GM23338 (cell line): ENCODE data around the gene SMYD3. TPM values are rescaled to one million over a fixed set of nuclear protein-coding genes. Genes with fewer than 3 reads are reported as not detected.

Experiments
- ATAC-seq: fragments of 200-7000 bp; cut with Tn5 transposase; 3 replicates; pipeline ENCODE4 v1.9.1; 2020
- DNase-seq: peaks from one replicate; pipeline ENCODE4 v3.0.0-alpha.2; 2015; ENCODE audit warnings: low spot score
- H2AFZ ChIP-seq: fragments of 200-600 bp; sonication (generic); 2 replicates; pipeline ENCODE4 v1.8.0; 2016; ENCODE audit warnings: antibody characterized with exemption, mild to moderate bottlenecking, moderate library complexity
- H3F3A ChIP-seq: fragments of 200-600 bp; sonication (generic); replicated peaks from 2 replicates; pipeline ENCODE4 v1.8.0; 2017; ENCODE audit warnings: antibody characterized with exemption, mixed run types, low read depth
- H3K27ac ChIP-seq: fragments of 200-600 bp; sonication (generic); 2 replicates; pipeline ENCODE4 v1.6.1; 2016; ENCODE audit warnings: low read depth
- H3K27me3 ChIP-seq: fragments of 200-600 bp; sonication (generic); 2 replicates; pipeline ENCODE4 v1.8.0; 2016; ENCODE audit warnings: mild to moderate bottlenecking, mixed run types, moderate library complexity; ENCODE audit not compliant: insufficient read depth
- H3K36me3 ChIP-seq: fragments of 200-600 bp; sonication (generic); 2 replicates; pipeline ENCODE4 v1.8.0; 2016; ENCODE audit warnings: mild to moderate bottlenecking; ENCODE audit not compliant: insufficient read depth
- H3K4me1 ChIP-seq: fragments of 200-600 bp; sonication (generic); 2 replicates; pipeline ENCODE4 v1.8.0; 2016; ENCODE audit warnings: mild to moderate bottlenecking, moderate library complexity; ENCODE audit not compliant: insufficient read depth
- H3K4me2 ChIP-seq: fragments of 200-600 bp; sonication (generic); 2 replicates; pipeline ENCODE4 v1.7.1; 2017; ENCODE audit warnings: mixed run types
- H3K4me3 ChIP-seq: fragments of 200-600 bp; sonication (generic); 2 replicates; pipeline ENCODE4 v1.6.1; 2016; ENCODE audit warnings: mixed run types
- H3K79me2 ChIP-seq: fragments of 200-600 bp; sonication (generic); replicated peaks from 2 replicates; pipeline ENCODE4 v1.8.0; 2017; ENCODE audit warnings: mild to moderate bottlenecking; ENCODE audit not compliant: insufficient read depth
- H3K9me2 ChIP-seq: fragments of 200-600 bp; sonication (generic); 2 replicates; pipeline ENCODE4 v1.8.0; 2017; ENCODE audit not compliant: insufficient read depth
- H4K20me1 ChIP-seq: fragments of 200-600 bp; sonication (generic); replicated peaks from 2 replicates; pipeline ENCODE4 v1.8.0; 2017; ENCODE audit warnings: mild to moderate bottlenecking; ENCODE audit not compliant: insufficient read depth
- H3K27ac Mint-ChIP-seq: 2 replicates; pipeline ENCODE4 v1.8.0; 2020; ENCODE audit warnings: inconsistent platforms, mild to moderate bottlenecking, moderate library complexity, mixed read lengths
- H3K27me3 Mint-ChIP-seq: 3 replicates; pipeline ENCODE4 v1.8.0; 2022; ENCODE audit warnings: low read depth, mild to moderate bottlenecking, moderate library complexity, mixed read lengths, inconsistent platforms; ENCODE audit not compliant: insufficient read depth, poor library complexity
- H3K36me3 Mint-ChIP-seq: 3 replicates; pipeline ENCODE4 v1.8.0; 2021; ENCODE audit warnings: low read depth, mild to moderate bottlenecking, inconsistent platforms, moderate library complexity, mixed read lengths
- H3K4me1 Mint-ChIP-seq: 3 replicates; pipeline ENCODE4 v1.8.0; 2020; ENCODE audit warnings: mild to moderate bottlenecking, inconsistent platforms, mixed read lengths
- H3K4me3 Mint-ChIP-seq: 3 replicates; pipeline ENCODE4 v1.8.0; 2021; ENCODE audit warnings: moderate library complexity, mild to moderate bottlenecking, inconsistent platforms, mixed read lengths
- H3K9me3 Mint-ChIP-seq: 3 replicates; pipeline ENCODE4 v1.8.0; 2020; ENCODE audit warnings: moderate library complexity, mild to moderate bottlenecking, inconsistent platforms, mixed read lengths
- CREB1 ChIP-seq: fragments of 250-450 bp; sonication (Bioruptor Pico); IDR thresholded peaks from 2 replicates; pipeline ENCODE4 v1.5.0; 2020; ENCODE audit warnings: low read depth, mild to moderate bottlenecking, moderate library complexity
- CTCF ChIP-seq, 2 experiments: fragments of 200-600 bp in 1 of 2; sonication (generic) in 1 of 2; conservative IDR thresholded peaks; 2 replicates each; pipeline versions ENCODE4 v1.5.1 to v1.6.1; 2016 to 2017; ENCODE audit warnings: antibody characterized with exemption in 2 of 2, low read depth in 2 of 2, mild to moderate bottlenecking in 2 of 2, moderate library complexity in 1 of 2
- EZH2 ChIP-seq: fragments of 200-600 bp; sonication (generic); IDR thresholded peaks from one replicate; pipeline ENCODE4 v1.8.0; 2017; ENCODE audit warnings: antibody characterized with exemption, mild to moderate bottlenecking, low read depth; ENCODE audit not compliant: unreplicated experiment
- JUNB ChIP-seq: IDR thresholded peaks from one replicate; pipeline ENCODE4 v1.6.1; 2016; ENCODE audit warnings: antibody characterized with exemption; ENCODE audit not compliant: unreplicated experiment
- REST ChIP-seq: IDR thresholded peaks from one replicate; pipeline ENCODE4 v1.6.1; 2018; ENCODE audit warnings: antibody characterized with exemption; ENCODE audit not compliant: unreplicated experiment
- ZNF114 ChIP-seq: fragments of 250-450 bp; sonication (Bioruptor Pico); IDR thresholded peaks from 2 replicates; pipeline ENCODE4 v1.5.0; 2020; ENCODE audit warnings: mild to moderate bottlenecking, moderate library complexity
- ZNF331 ChIP-seq: fragments of 250-450 bp; sonication (Bioruptor Pico); IDR thresholded peaks from 2 replicates; pipeline ENCODE4 v1.5.0; 2020; ENCODE audit warnings: low read depth, mild to moderate bottlenecking, moderate library complexity
- polyA plus RNA-seq: library from polyadenylated mRNA; unstranded; fragments of >200 nt; fragmentation: Nextera tagmentation; extraction: Ambion mirVana; gene quantifications from 2 replicates; pipeline ENCODE4 v1.2.1, GENCODE V29; 2016
- total RNA-seq: library from RNA; depleted of rRNA; stranded (reverse); fragments of >200 nt; shearing (Covaris generic); gene quantifications from 2 replicates; pipeline ENCODE4 v1.2.3, GENCODE V29; 2014

SMYD3 gene
- total and polyA plus RNA-seq, 2 experiments from 2014 or later: 31.8 to 34.4 TPM

GRCh38 chr1:245797592-245798348 lies 709.3 kb downstream of the SMYD3 start:
- Histone ChIP-seq H4K20me1 (no peaks in the 10 kb centered on the region; the same call in 1 of the 2 replicates), H3K4me2 (no peak overlapping the region), H3K79me2 (no peaks in the 10 kb centered on the region), H2AFZ (no peak overlapping the region), H3K27ac (no peak overlapping the region), H3F3A (no peaks in the 10 kb centered on the region), H3K36me3 (no peaks in the 10 kb centered on the region), H3K9me2 (no peaks in the 10 kb centered on the region), H3K4me3 (no peak overlapping the region), H3K27me3 (no peaks in the 10 kb centered on the region), H3K4me1 (no peaks in the 10 kb centered on the region)
- Mint-ChIP-seq H3K27ac (no peak overlapping the region), H3K27me3 (peaks cover 2% of the 10 kb centered on the region), H3K4me1 (no peaks in the 10 kb centered on the region), H3K36me3 (no peaks in the 10 kb centered on the region), H3K4me3 (no peak overlapping the region), H3K9me3 (no peaks in the 10 kb centered on the region; the same call in 2 of the 3 replicates)
- ATAC-seq: peak; percentile 65
- TF ChIP-seq ZNF331 (CRISPR knock-in tag) (no peak), CTCF (conservative IDR thresholded peaks at IDR 0.05; ENCODE audit: low read depth in 2 of 2) (peak; percentile 63 to 69)
- DNase-seq: peak; percentile 89

GRCh38 chr1:245791410-245792312 lies 715.4 kb downstream of the SMYD3 start:
- Mint-ChIP-seq H3K4me3 (no peak overlapping the region), H3K27ac (no peak overlapping the region), H3K36me3 (no peaks in the 10 kb centered on the region), H3K4me1 (no peaks in the 10 kb centered on the region; the same call in 2 of the 3 replicates), H3K9me3 (no peaks in the 10 kb centered on the region), H3K27me3 (peaks cover 5% of the 10 kb centered on the region)
- Histone ChIP-seq H3F3A (no peaks in the 10 kb centered on the region), H3K79me2 (no peaks in the 10 kb centered on the region), H4K20me1 (no peaks in the 10 kb centered on the region; the same call in 1 of the 2 replicates), H3K27ac (no peak overlapping the region), H3K27me3 (no peaks in the 10 kb centered on the region), H3K9me2 (no peaks in the 10 kb centered on the region), H3K4me3 (no peak overlapping the region), H3K4me1 (no peaks in the 10 kb centered on the region), H3K36me3 (no peaks in the 10 kb centered on the region), H2AFZ (no peak overlapping the region), H3K4me2 (no peak overlapping the region)
- DNase-seq (no peak), ATAC-seq (no peak)
- TF ChIP-seq JUNB: no peak
- TF ChIP-seq EZH2: no peak
- TF ChIP-seq ZNF114 (CRISPR knock-in tag): no peak
- no peak for TF ChIP-seq ZNF331 (CRISPR knock-in tag)
- TF ChIP-seq CREB1 (CRISPR knock-in tag): no peak
- TF ChIP-seq REST: no peak
